HEK293 (cell line): Measurements from ENCODE around the gene NONO.

ENCODE experiments used
- CTCF ChIA-PET: fragments of 350-600 bp; formaldehyde crosslinking; extraction: SDS; loops from one replicate; lab custom pipeline; 2021; ENCODE audit warnings: antibody characterized with exemption; lab: Yijun Ruan, JAX
- POLR2A ChIA-PET: fragments of 300-600 bp; formaldehyde crosslinking; extraction: SDS; loops from one replicate; lab custom pipeline; 2020; ENCODE audit warnings: antibody characterized with exemption, inconsistent platforms; lab: Yijun Ruan, JAX
- H3K27ac ChIP-seq: fragments of 200-500 bp; sonication (Bioruptor generic); 2 replicates; pipeline ENCODE4 v1.5.1; 2014; ENCODE audit warnings: low read depth, low read length, control low read depth, inconsistent platforms; ENCODE audit errors: extremely low read depth
- H3K36me3 ChIP-seq, 2 experiments: fragments of 200-500 bp in 1 of 2; sonication (Bioruptor generic) in 1 of 2; 1 replicate in 1 of 2; 2 replicates in 1 of 2; pipeline ENCODE4 v1.5.1; 2014 to 2017; ENCODE audit warnings: inconsistent platforms in 2 of 2, low read length in 2 of 2; ENCODE audit not compliant: control insufficient read depth in 2 of 2, insufficient read depth in 1 of 2
- H3K4me1 ChIP-seq: fragments of 200-500 bp; sonication (Bioruptor generic); 2 replicates; pipeline ENCODE4 v1.5.1; 2014; ENCODE audit warnings: mild to moderate bottlenecking, low read length, inconsistent platforms; ENCODE audit not compliant: control insufficient read depth, insufficient read depth
- H3K4me3 ChIP-seq: 2 replicates; pipeline ENCODE4 v1.5.1; 2011; ENCODE audit warnings: low read depth, mild to moderate bottlenecking, control low read depth, low read length, moderate library complexity
- H3K9me3 ChIP-seq: fragments of 200-500 bp; sonication (Bioruptor generic); 2 replicates; pipeline ENCODE4 v1.5.1; 2014; ENCODE audit warnings: low read depth, low read length, inconsistent platforms; ENCODE audit not compliant: control insufficient read depth, insufficient read depth
- FEZF1 ChIP-seq: fragments of 450-650 bp; formaldehyde crosslinking; IDR thresholded peaks from 2 replicates; pipeline ENCODE4 v1.5.1; 2016; ENCODE audit warnings: missing biosample characterization, missing genetic modification characterization
- GLIS1 ChIP-seq: fragments of 450-650 bp; formaldehyde crosslinking; IDR thresholded peaks from 2 replicates; pipeline ENCODE4 v1.5.1; 2016; ENCODE audit warnings: missing biosample characterization, missing genetic modification characterization
- HOXD13 ChIP-seq: sonication (generic); formaldehyde crosslinking; IDR thresholded peaks from 2 replicates; pipeline ENCODE4 v1.8.0; 2022; ENCODE audit warnings: missing genetic modification reagents, borderline replicate concordance
- KLF1 ChIP-seq: fragments of 450-650 bp; formaldehyde crosslinking; IDR thresholded peaks from 2 replicates; pipeline ENCODE4 v1.5.1; 2016; ENCODE audit warnings: missing biosample characterization, missing genetic modification characterization
- KLF9 ChIP-seq: fragments of 450-650 bp; formaldehyde crosslinking; IDR thresholded peaks from 2 replicates; pipeline ENCODE4 v1.5.1; 2016; ENCODE audit warnings: missing biosample characterization, missing genetic modification characterization, low read depth
- PRDM4 ChIP-seq: fragments of 450-650 bp; formaldehyde crosslinking; IDR thresholded peaks from 2 replicates; pipeline ENCODE4 v1.5.1; 2017; ENCODE audit warnings: missing biosample characterization, missing genetic modification characterization
- RBAK ChIP-seq: fragments of 450-650 bp; formaldehyde crosslinking; IDR thresholded peaks from 2 replicates; pipeline ENCODE4 v1.5.1; 2016; ENCODE audit warnings: missing biosample characterization, missing genetic modification characterization
- SP2 ChIP-seq: fragments of 450-650 bp; formaldehyde crosslinking; IDR thresholded peaks from 2 replicates; pipeline ENCODE4 v1.5.1; 2016; ENCODE audit warnings: missing biosample characterization, missing genetic modification characterization
- WT1 ChIP-seq: fragments of 450-650 bp; formaldehyde crosslinking; IDR thresholded peaks from 2 replicates; pipeline ENCODE4 v1.5.1; 2016; ENCODE audit warnings: missing biosample characterization, missing genetic modification characterization
- YY1 ChIP-seq: fragments of 450-650 bp; formaldehyde crosslinking; IDR thresholded peaks from 2 replicates; pipeline ENCODE4 v1.5.1; 2018; ENCODE audit warnings: missing biosample characterization, missing genetic modification characterization
- YY2 ChIP-seq: fragments of 450-650 bp; formaldehyde crosslinking; IDR thresholded peaks from 2 replicates; pipeline ENCODE4 v1.5.1; 2016; ENCODE audit warnings: missing biosample characterization, missing genetic modification characterization
- ZBTB1 ChIP-seq: fragments of 450-650 bp; formaldehyde crosslinking; IDR thresholded peaks from 2 replicates; pipeline ENCODE4 v1.5.1; 2016; ENCODE audit warnings: missing biosample characterization, missing genetic modification characterization
- ZBTB17 ChIP-seq: fragments of 450-650 bp; formaldehyde crosslinking; IDR thresholded peaks from 2 replicates; pipeline ENCODE4 v1.5.1; 2016; ENCODE audit warnings: missing biosample characterization, missing genetic modification characterization
- ZBTB20 ChIP-seq: fragments of 450-650 bp; formaldehyde crosslinking; IDR thresholded peaks from 2 replicates; pipeline ENCODE4 v1.5.1; 2016; ENCODE audit warnings: missing biosample characterization, missing genetic modification characterization
- ZFHX2 ChIP-seq: fragments of 450-650 bp; formaldehyde crosslinking; conservative IDR thresholded peaks from 2 replicates; pipeline ENCODE4 v1.5.1; 2016; ENCODE audit warnings: missing biosample characterization, missing genetic modification characterization
- ZNF121 ChIP-seq: fragments of 450-650 bp; formaldehyde crosslinking; IDR thresholded peaks from 2 replicates; pipeline ENCODE4 v1.5.1; 2016; ENCODE audit warnings: missing biosample characterization, missing genetic modification characterization
- ZNF133 ChIP-seq: fragments of 450-650 bp; formaldehyde crosslinking; IDR thresholded peaks from 2 replicates; pipeline ENCODE4 v1.5.1; 2016; ENCODE audit warnings: missing biosample characterization, missing genetic modification characterization
- ZNF211 ChIP-seq: fragments of 450-650 bp; formaldehyde crosslinking; IDR thresholded peaks from 2 replicates; pipeline ENCODE4 v1.5.1; 2016; ENCODE audit warnings: low read depth, missing biosample characterization, missing genetic modification characterization
- ZNF221 ChIP-seq: fragments of 450-650 bp; formaldehyde crosslinking; IDR thresholded peaks from 2 replicates; pipeline ENCODE4 v1.5.1; 2017; ENCODE audit warnings: missing biosample characterization, missing genetic modification characterization, borderline replicate concordance
- ZNF23 ChIP-seq: fragments of 450-650 bp; formaldehyde crosslinking; IDR thresholded peaks from 2 replicates; pipeline ENCODE4 v1.5.1; 2016; ENCODE audit warnings: missing biosample characterization, missing genetic modification characterization, borderline replicate concordance
- ZNF335 ChIP-seq: fragments of 450-650 bp; formaldehyde crosslinking; conservative IDR thresholded peaks from 2 replicates; pipeline ENCODE4 v1.5.1; 2016; ENCODE audit warnings: missing biosample characterization, missing genetic modification characterization
- ZNF366 ChIP-seq: fragments of 450-650 bp; formaldehyde crosslinking; conservative IDR thresholded peaks from 2 replicates; pipeline ENCODE4 v1.5.1; 2016; ENCODE audit warnings: missing biosample characterization, missing genetic modification characterization
- ZNF423 ChIP-seq: fragments of 450-650 bp; formaldehyde crosslinking; IDR thresholded peaks from 2 replicates; pipeline ENCODE4 v1.5.1; 2016; ENCODE audit warnings: missing biosample characterization, missing genetic modification characterization
- ZNF548 ChIP-seq: fragments of 450-650 bp; formaldehyde crosslinking; IDR thresholded peaks from 2 replicates; pipeline ENCODE4 v1.5.1; 2016; ENCODE audit warnings: missing biosample characterization, missing genetic modification characterization
- ZNF560 ChIP-seq: fragments of 450-650 bp; formaldehyde crosslinking; IDR thresholded peaks from 2 replicates; pipeline ENCODE4 v1.5.1; 2017; ENCODE audit warnings: missing biosample characterization, missing genetic modification characterization, borderline replicate concordance
- ZNF747 ChIP-seq: fragments of 450-650 bp; formaldehyde crosslinking; IDR thresholded peaks from 2 replicates; pipeline ENCODE4 v1.5.1; 2016; ENCODE audit warnings: missing biosample characterization, missing genetic modification characterization
- ZXDB ChIP-seq: fragments of 450-650 bp; formaldehyde crosslinking; IDR thresholded peaks from 2 replicates; pipeline ENCODE4 v1.5.1; 2016; ENCODE audit warnings: missing biosample characterization, missing genetic modification characterization
- TF ChIP-seq, protein P1 (sequence below): fragments of 450-650 bp; formaldehyde crosslinking; IDR thresholded peaks from 2 replicates; pipeline ENCODE4 v1.5.1; 2016; ENCODE audit warnings: missing biosample characterization, missing genetic modification characterization
- TF ChIP-seq, protein P2 (sequence below): fragments of 450-650 bp; formaldehyde crosslinking; IDR thresholded peaks from 2 replicates; pipeline ENCODE4 v1.5.1; 2016; ENCODE audit warnings: missing biosample characterization, missing genetic modification characterization

NONO gene

GRCh38 chrX:71250841-71251240 is 32.6 kb upstream of the NONO start (continued):
- no peak for TF ChIP-seq PRDM4 (tag by site-specific recombination)
- no peak for TF ChIP-seq ZNF335 (tag by site-specific recombination)
- no peak for TF ChIP-seq ZNF747 (tag by site-specific recombination)
- no peak for TF ChIP-seq FEZF1 (tag by site-specific recombination)
- no peak for TF ChIP-seq ZNF211 (tag by site-specific recombination)
- no peak for TF ChIP-seq ZNF121
- no peak for TF ChIP-seq ZBTB20 (tag by site-specific recombination)
- no peak for TF ChIP-seq ZNF23 (tag by site-specific recombination)
- no peak for TF ChIP-seq ZNF560 (tag by site-specific recombination)
- no peak for TF ChIP-seq ZNF548
- TF ChIP-seq, all 188 proteins: peak for 0

- Histone ChIP-seq H3K9me3 (no peaks in the 10 kb centered on the region), H3K4me1 (peaks cover 5% of the 10 kb centered on the region; the same call in 1 of the 2 replicates), H3K27ac (no peak overlapping the region), H3K4me3 (no peak overlapping the region), H3K36me3 (peaks cover 6 to 47% of the 10 kb centered on the region in 2 experiments)
- ChIA-PET POLR2A (no interaction called here), CTCF (interaction anchor here (0.5 to 1.1 kb wide), 2 partner anchors 32 to 133 kb away, joined by 3 to 4 read pairs; partner anchors contain the start of genes MED12 and NONO)
- TF ChIP-seq YY1 (tag by site-specific recombination), result no peak
- no peak for TF ChIP-seq ZBTB17 (tag by site-specific recombination)
- no peak for TF ChIP-seq ZXDB
- TF ChIP-seq KLF1 (tag by site-specific recombination), result no peak
- TF ChIP-seq SP2 (tag by site-specific recombination), result peak; percentile 41
Measured at GRCh38 chrX:71251466-71251973, 31.9 kb upstream of the NONO start.

DNA sequence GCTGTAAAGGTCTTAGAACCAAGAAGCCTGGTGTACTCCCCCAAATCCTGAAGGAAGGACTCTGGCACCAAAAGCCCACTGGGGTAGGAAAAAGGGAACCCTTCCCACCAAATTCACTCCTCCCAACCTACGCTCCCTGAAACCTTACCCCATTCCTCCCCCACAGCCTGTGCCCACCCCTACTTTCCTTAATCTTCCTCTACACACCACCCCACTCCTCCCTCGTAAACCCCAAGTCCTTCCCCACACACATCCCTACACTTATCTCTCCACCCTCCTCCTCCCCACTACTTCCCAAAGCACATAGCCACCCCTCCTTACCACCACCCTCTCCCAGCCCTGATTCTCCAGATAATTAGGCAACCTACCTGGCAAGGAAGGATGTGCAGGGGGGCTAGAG is 31.2 kb upstream of the NONO start:
- Histone ChIP-seq H3K36me3 (peaks cover 0 to 40% of the 10 kb centered on the region in 2 experiments; a peak in 2 of 3 replicates), H3K4me3 (no peak overlapping the region), H3K4me1 (peaks cover 5% of the 10 kb centered on the region; the same call in 1 of the 2 replicates), H3K9me3 (no peaks in the 10 kb centered on the region), H3K27ac (no peak overlapping the region)
- ChIA-PET POLR2A (no interaction called here), CTCF (no interaction called here)
- TF ChIP-seq GLIS1 (tag by site-specific recombination) (peak; percentile 78), HOXD13 (peak; percentile 14; the same call in 1 of the 2 replicates), ZNF335 (tag by site-specific recombination) (no peak), ZBTB1 (no peak), KLF9 (tag by site-specific recombination) (no peak), ZFHX2 (tag by site-specific recombination) (peak; percentile 99), ZNF423 (no peak), ZNF221 (tag by site-specific recombination) (no peak), ZNF560 (tag by site-specific recombination) (no peak), KLF1 (tag by site-specific recombination) (peak; percentile 79), ZNF133 (tag by site-specific recombination) (no peak), YY2 (tag by site-specific recombination) (no peak), WT1 (tag by site-specific recombination) (0 out of 2 replicates have a peak, but pooled peaks have one; percentile 51), RBAK (tag by site-specific recombination) (no peak), ZNF366 (tag by site-specific recombination) (no peak)
- TF ChIP-seq, protein P1, sequence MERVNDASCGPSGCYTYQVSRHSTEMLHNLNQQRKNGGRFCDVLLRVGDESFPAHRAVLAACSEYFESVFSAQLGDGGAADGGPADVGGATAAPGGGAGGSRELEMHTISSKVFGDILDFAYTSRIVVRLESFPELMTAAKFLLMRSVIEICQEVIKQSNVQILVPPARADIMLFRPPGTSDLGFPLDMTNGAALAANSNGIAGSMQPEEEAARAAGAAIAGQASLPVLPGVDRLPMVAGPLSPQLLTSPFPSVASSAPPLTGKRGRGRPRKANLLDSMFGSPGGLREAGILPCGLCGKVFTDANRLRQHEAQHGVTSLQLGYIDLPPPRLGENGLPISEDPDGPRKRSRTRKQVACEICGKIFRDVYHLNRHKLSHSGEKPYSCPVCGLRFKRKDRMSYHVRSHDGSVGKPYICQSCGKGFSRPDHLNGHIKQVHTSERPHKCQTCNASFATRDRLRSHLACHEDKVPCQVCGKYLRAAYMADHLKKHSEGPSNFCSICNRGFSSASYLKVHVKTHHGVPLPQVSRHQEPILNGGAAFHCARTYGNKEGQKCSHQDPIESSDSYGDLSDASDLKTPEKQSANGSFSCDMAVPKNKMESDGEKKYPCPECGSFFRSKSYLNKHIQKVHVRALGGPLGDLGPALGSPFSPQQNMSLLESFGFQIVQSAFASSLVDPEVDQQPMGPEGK, result peak; percentile 45; the same call in 1 of the 2 replicates
- TF ChIP-seq, protein P2, sequence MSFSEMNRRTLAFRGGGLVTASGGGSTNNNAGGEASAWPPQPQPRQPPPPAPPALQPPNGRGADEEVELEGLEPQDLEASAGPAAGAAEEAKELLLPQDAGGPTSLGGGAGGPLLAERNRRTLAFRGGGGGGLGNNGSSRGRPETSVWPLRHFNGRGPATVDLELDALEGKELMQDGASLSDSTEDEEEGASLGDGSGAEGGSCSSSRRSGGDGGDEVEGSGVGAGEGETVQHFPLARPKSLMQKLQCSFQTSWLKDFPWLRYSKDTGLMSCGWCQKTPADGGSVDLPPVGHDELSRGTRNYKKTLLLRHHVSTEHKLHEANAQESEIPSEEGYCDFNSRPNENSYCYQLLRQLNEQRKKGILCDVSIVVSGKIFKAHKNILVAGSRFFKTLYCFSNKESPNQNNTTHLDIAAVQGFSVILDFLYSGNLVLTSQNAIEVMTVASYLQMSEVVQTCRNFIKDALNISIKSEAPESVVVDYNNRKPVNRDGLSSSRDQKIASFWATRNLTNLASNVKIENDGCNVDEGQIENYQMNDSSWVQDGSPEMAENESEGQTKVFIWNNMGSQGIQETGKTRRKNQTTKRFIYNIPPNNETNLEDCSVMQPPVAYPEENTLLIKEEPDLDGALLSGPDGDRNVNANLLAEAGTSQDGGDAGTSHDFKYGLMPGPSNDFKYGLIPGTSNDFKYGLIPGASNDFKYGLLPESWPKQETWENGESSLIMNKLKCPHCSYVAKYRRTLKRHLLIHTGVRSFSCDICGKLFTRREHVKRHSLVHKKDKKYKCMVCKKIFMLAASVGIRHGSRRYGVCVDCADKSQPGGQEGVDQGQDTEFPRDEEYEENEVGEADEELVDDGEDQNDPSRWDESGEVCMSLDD (tag by site-specific recombination), result no peak
